ENCODE measurements around the gene PSMB5. TPM values are rescaled to one million over a fixed set of nuclear protein-coding genes. Genes with fewer than 3 reads are reported as not detected.
A peak's percentile ranks its signal among the peaks of the same experiment; 100 is the strongest.

PSMB5 gene
- polyA plus RNA-seq, 1 experiment: 282 TPM

DNA sequence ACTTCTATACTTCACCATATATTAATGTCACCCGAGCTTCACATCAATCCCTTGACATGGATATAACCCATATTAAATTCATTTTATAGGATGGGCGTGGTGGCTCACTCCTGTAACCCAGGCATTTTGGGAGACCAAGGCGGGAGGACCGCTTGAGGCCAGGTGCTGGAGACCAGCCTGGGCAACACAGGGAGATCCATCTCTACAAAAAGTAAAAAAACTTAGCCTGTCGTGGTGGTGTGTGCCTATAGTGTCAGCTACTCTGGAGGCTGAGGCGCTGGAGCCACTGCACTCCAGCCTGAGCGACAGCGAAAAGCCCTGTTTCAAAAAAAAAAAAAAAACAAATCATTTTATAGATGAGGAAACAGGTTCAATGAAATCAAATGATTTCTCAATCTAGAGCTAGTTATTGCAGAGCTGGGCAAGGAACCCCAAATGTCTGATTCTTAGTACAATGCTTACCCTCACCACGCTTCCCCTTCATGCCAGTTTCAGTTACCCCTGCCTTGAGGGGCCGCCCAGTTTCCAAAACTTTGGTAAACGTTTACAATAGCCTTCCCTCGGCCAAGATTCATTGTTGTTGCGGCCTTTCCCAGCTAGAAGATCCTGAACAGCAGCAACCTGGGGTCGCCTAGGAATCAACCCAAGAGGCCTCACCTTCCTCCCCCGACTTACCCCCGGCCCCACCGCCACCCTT, 751 bp downstream of the PSMB5 start:
- DNase-seq (ENCODE audit: low read depth, low spot score): no peak
- TF ChIP-seq, protein P1, sequence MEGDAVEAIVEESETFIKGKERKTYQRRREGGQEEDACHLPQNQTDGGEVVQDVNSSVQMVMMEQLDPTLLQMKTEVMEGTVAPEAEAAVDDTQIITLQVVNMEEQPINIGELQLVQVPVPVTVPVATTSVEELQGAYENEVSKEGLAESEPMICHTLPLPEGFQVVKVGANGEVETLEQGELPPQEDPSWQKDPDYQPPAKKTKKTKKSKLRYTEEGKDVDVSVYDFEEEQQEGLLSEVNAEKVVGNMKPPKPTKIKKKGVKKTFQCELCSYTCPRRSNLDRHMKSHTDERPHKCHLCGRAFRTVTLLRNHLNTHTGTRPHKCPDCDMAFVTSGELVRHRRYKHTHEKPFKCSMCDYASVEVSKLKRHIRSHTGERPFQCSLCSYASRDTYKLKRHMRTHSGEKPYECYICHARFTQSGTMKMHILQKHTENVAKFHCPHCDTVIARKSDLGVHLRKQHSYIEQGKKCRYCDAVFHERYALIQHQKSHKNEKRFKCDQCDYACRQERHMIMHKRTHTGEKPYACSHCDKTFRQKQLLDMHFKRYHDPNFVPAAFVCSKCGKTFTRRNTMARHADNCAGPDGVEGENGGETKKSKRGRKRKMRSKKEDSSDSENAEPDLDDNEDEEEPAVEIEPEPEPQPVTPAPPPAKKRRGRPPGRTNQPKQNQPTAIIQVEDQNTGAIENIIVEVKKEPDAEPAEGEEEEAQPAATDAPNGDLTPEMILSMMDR (IDR thresholded peaks at IDR 0.05; ENCODE audit: low read depth, low read length): no peak
- Histone ChIP-seq H3K27ac (ENCODE audit: low read depth, low read length) (peak overlapping the region; percentile 94), H3K27me3 (ENCODE audit: control insufficient read depth, insufficient read depth, low read length) (no peaks in the 10 kb centered on the region), H3K4me3 (ENCODE audit: low read depth, low read length) (peak overlapping the region; percentile 93), H3K9me3 (ENCODE audit: control insufficient read depth, insufficient read depth, low read length) (no peaks in the 10 kb centered on the region; the same call in 1 of the 2 replicates)
- ChIA-PET CTCF (interaction anchor here (0.6 to 2.9 kb wide), 9 partner anchors 35 to 267 kb away, joined by 3 to 19 read pairs (median 4); partner anchors contain the start of gene ACIN1), POLR2A (interaction anchor here (0.6 to 1.9 kb wide), 5 partner anchors 13 to 194 kb away, joined by 3 to 11 read pairs (median 3); no protein-coding TSS in a partner anchor)

DNA sequence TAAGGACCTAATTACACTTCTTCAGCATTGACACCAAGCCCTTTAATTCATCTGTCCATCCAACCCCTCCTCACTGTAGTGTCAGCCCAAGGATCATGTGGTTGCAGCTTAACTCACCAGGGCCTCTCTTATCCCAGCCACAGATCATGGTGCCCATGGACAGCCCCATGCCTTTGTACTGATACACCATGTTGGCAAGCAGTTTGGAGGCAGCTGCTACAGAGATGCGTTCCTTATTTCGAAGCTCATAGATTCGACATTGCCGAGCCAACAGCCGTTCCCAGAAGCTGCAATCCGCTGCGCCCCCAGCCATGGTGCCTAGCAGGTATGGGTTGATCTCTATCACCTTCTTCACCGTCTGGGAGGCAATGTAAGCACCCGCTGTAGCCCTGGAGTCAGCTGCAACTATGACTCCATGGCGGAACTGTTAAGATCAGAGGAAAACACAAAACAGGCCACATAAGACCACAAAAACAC, 1.4 kb downstream of the PSMB5 start:
- TF ChIP-seq, protein P1 (IDR thresholded peaks at IDR 0.05; ENCODE audit: low read depth, low read length): no peak
- ChIA-PET CTCF (interaction anchor here (0.6 to 2.9 kb wide), 8 partner anchors 36 to 268 kb away, joined by 3 to 19 read pairs (median 6); partner anchors contain the start of gene ACIN1), POLR2A (interaction anchor here (0.6 to 1.9 kb wide), 4 partner anchors 25 to 193 kb away, joined by 3 to 11 read pairs (median 6); no protein-coding TSS in a partner anchor)
- Histone ChIP-seq H3K27me3 (ENCODE audit: control insufficient read depth, insufficient read depth, low read length) (no peaks in the 10 kb centered on the region), H3K9me3 (ENCODE audit: control insufficient read depth, insufficient read depth, low read length) (no peaks in the 10 kb centered on the region; the same call in 1 of the 2 replicates), H3K27ac (ENCODE audit: low read depth, low read length) (no peak overlapping the region), H3K4me3 (ENCODE audit: low read depth, low read length) (peak overlapping the region; percentile 93)
- no peak for DNase-seq (ENCODE audit: low read depth, low spot score)

DNA sequence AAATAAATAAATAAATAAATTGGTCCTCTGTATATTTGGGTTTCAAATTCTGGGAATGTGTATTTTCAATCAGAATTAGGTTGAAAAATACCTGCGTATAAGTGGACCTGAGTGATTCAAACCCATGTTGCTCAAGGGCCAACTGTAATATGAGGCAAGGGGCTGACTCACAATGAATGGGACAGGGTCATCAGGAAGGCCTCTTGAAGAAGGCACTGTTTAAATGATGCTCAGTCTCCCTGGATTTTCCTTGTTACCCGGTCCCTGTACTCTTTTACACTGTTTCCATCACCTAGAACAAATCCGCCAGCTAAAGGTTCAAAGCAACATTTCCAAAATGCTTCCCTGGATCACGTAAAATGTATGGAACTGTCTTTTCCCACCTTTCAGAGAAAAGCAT, 3.8 kb downstream of the PSMB5 start:
- ChIA-PET CTCF (interaction anchor here (0.6 to 2.4 kb wide), 7 partner anchors 26 to 474 kb away, joined by 3 to 15 read pairs (median 4); no protein-coding TSS in a partner anchor), POLR2A (no interaction called here)
- no peaks in the 10 kb centered on the region for H3K27me3 ChIP-seq (ENCODE audit: control insufficient read depth, insufficient read depth, low read length)
- H3K4me3 ChIP-seq (ENCODE audit: low read depth, low read length): no peak overlapping the region
- DNase-seq (ENCODE audit: low read depth, low spot score): no peak
- no peak overlapping the region for H3K27ac ChIP-seq (ENCODE audit: low read depth, low read length)
- no peaks in the 10 kb centered on the region; the same call in 1 of the 2 replicates for H3K9me3 ChIP-seq (ENCODE audit: control insufficient read depth, insufficient read depth, low read length)
- TF ChIP-seq, protein P1 (IDR thresholded peaks at IDR 0.05; ENCODE audit: low read depth, low read length): no peak

DNA sequence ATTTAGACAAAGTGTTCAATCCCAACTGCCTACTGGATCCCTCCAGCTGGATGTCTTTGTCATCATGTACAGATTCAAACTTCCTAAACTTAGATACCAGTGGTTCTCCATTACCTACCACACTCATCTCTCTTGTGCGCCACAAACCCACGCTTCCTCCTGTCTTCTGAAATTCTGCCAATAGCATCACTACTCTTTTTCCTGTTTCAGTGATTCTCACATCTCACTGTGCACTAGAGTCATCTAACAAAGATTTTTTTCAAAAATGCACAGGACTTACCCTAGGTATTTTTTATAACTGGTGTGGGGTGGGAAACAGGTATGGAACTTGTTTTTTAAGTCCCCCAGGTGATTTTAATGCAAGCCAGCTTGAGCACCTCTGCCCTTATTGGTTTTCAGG, 5.9 kb downstream of the PSMB5 start:
- Histone ChIP-seq H3K27ac (ENCODE audit: low read depth, low read length) (no peak overlapping the region), H3K4me3 (ENCODE audit: low read depth, low read length) (no peak overlapping the region), H3K27me3 (ENCODE audit: control insufficient read depth, insufficient read depth, low read length) (no peaks in the 10 kb centered on the region), H3K9me3 (ENCODE audit: control insufficient read depth, insufficient read depth, low read length) (no peaks in the 10 kb centered on the region)
- ChIA-PET POLR2A (no interaction called here), CTCF (interaction anchor here (1.4 to 2.8 kb wide), 3 partner anchors 40 to 99 kb away, joined by 3 to 12 read pairs (median 5); partner anchors contain the start of gene PRMT5)
- TF ChIP-seq, protein P1 (IDR thresholded peaks at IDR 0.05; ENCODE audit: low read depth, low read length): no peak
- DNase-seq (ENCODE audit: low read depth, low spot score): no peak

All from AG04450 (cell line).